SHP77 (cell line): ENCODE results near the gene WWTR1.

Experiments
- DNase-seq, 2 experiments: peaks; one replicate each; lab custom pipeline; 2025; lab: John Stamatoyannopoulos, UW

The WWTR1 gene

DNA sequence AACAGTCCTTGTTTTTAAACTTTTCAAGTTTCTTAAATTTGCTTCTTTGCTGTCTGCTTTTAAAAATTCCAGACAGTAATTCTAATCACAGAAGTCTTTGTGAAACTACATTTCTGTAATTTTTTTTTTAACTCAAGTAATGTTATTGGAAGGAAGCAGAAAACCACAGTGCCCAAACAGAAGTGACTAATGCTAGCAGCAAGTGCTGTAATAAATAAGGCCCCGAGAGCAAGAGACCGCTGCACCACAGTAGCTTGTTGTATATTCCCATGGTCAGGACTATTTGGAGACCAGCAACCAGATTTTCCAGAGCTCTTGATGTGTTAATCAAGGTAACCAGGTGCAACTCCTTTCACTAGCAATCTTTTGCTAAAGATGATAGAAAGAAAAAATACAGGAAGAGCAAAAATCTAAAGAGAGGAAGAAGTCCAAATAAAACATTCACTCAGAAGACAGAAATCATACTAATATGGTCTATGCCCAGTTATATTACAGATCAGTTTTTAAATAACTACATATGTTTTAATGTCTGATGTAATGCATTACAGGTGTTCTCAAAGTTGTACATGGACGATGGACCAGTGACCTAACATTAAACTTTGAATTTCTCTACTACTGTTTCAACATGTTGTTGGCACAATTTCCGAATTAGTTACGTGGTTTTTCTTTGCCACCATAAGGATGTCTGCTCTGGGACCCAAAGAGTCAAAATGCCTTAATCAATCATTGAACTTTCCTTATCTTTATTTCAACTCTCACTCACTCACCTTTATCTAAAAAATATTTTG, 36.4 kb downstream of the WWTR1 start:
- DNase-seq, result no peak

DNA sequence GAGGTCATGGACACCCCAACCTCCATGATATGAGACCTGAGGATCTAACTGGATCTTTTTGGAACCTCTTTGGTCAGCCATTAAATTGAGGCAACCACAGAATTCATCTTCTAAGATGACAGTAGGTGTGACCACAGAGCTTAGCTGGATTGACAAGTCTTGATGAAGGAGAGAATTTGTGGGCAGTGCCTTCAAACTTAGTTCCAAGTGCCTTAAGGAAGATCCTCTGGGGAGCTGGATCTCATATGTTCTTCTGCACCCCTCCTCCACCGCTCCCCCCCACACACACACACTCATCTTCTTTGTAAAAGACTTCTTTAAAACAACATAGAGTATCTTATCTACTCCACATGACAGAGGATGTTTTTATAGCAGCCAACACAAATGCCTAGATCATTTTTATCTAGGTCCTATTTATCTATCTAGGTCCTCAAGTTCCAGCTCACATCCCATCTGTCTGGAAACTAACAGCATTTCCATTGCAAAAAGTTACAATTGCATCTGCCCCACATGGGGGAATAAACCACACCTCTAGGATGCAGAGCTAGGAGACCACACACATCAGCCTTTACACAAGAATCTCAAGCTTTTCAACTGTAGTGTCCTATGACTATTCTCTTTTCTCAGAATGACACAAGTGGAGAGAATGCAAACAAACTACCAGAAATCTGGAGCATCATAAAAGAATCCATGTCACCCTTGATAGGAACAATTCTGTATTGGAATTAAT, 37.4 kb downstream of the WWTR1 start:
- DNase-seq, result no peak

DNA sequence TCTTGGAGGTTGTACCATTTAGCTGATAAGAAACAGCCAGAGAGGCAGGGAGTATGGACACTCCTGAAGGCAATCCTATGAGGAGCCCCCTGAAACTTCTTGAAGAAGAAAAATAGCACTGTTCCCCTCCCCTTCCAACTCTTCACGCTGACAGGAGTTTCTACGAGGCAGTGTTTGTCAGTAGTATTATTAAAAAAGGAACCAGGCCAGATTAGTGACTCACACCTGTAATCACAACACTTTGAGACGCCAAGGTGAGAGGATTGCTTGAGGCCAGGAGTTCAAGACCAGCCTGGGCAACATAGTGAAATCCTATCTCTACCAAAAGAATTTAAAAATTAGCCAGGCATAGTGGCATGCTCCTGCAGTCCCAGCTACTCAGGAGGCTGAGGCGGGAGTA, 38.7 kb downstream of the WWTR1 start:
- DNase-seq, result no peak

DNA sequence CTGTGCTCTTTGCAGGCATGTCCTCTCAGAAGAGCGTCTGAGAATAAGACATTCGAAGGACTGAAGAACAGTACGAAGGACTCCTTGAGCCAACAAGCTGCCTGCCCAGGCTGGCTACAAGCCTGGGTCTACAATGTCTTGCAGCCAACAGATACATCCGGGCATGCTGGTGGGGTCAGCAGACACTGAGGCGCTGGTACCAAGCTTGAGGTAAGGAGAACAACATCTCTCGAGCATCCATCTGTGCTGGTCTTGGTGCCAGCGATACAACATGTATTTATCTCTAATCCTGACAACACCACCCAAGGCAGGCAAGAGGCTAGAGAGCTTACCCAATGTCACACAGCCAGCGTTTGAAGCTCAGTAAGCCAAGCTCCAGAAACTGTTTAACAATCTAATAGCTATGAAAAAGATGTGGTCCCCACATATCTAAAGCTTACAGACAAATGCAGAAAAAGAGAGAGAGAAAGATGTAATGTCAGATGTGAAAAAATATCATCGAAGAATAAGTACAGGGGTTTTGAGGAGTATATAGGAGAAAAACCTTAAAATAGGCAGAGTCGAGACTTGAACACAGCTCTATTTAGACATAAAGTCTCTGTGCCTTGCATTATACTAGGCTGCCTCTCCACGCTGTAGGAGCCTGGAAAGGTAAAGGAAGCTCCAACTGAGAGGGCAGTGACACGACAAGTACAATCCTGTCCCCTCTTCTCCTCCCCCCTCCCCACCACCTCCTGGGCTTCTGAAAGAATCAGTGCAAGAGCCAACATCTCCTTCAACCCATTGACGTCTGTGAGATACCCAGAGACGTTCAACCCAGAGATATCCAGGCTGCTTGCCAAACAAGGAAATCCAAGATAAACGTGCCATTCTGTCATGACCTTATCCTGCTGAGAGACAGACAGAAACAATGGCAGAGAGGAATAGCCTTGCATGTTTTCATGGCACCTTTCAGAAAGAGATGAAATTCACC, 39.4 kb downstream of the WWTR1 start:
- DNase-seq, result no peak

DNA sequence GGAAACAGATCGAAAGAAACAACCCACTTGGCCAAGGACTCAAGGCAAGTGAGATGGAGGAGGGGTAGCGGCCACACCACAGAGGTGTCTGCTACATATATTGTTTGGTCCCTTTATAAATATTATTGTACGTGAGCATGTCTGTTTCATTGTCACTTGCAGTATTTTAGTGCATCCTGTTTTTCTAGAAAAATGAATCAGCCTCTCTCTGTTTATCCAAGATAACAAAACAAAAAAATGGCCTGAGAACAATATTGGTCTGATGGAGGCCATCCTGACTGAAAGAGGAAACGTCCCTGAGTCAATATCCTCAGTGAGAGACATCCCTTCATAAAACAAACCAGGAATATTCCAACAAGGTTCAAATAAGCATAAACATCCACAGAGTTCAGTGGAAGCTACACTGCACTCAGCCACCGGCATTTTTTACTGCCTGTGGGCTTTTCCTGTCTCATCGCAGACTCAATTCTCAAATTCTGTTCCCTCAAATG, 42.0 kb downstream of the WWTR1 start:
- no peak for DNase-seq

GRCh38 chr3:149613988-149614387, 43.8 kb downstream of the WWTR1 start:
- no peak for DNase-seq

DNA sequence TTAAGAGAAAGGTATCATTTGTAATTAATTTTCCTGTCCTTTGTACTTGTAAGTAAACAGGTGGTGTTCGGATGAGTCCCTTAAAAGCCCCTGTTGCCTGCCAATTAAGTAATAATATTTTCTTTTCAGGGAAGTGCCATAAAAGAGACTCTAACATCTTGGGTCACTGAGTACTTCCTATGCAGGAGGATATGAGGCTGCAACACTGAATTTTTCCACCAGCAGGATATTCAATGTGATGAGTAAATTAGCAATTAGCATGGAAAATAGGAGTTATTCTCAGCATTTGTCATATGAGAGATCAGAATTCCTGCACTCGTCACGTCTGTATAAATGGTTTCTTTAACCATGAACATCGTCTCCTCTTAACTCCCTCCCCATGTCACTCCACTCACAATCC, 45.4 kb downstream of the WWTR1 start:
- DNase-seq, result no peak

DNA sequence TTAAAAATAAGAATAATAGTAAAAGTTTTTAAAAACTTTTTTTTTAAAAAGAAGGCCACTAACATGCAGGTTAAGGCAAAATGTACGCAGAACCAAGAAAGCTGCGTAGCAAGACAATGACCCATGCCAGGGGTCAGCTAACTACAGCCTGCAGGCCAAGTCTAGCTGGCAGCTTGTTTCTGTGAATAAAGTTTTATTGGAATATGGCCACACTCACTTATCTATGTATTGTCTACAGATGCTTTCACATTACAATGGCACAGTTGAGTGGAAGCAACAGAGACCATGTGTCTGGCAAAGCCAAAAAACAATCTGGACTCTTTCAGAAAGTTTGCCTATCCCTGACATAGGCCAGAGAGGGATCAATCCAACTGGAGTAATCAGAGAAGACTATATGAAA, 46.7 kb downstream of the WWTR1 start:
- no peak for DNase-seq

DNA sequence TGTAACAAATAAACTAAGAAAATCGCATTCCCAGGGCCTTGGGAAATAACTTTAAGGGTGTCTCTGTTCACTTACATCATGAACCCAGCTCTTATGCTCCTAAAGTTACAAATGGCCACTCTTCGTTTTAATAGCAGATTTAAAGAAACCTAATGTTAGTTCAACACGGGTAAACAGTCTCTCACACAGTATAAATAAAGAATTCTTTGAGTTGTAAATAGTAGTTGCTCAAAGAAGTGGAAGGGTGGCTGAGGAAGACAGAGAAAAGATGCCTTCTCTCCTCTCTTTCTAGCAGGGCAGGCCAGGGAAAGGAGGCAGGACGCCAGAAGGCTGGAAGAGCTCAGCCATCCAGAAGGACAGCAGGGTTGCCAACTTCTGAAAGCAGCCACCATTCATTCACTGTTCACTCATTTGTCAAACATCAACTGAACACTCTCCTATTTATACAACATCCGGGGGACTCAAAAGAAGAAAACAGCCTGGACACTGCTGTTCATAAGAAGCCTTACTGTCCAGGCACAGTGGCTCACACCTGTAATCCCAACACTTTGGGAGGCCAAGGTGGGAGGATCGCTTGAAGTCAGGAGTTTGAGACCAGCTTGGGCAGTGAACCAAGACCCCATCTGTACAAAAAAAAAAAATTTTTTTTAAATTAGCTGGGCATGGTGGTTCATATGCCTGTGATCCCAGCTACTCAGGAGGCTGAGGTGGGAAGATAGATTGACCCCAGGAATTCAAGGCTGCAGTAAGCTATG, 47.3 kb downstream of the WWTR1 start:
- DNase-seq, result no peak

DNA sequence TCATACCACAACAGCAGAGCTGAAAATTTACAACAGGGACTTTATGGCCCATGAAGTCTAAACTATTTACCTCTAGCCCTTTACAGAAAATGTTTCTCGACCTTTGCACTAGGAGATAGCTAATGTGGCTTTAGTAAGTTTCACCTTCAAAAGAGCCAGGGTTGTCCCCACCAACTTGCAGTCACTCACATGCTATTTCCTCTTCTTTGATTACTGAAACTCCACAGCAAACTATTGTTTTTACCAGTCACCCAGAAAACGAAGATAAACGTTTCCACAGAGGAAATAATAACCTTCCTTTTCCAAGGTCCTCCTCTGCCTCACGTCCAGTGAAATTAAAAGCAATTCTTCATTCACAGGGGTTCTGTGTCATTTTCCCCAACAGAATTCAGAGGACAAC, 48.2 kb downstream of the WWTR1 start:
- DNase-seq, result no peak

GRCh38 chr3:149608987-149609386, 48.8 kb downstream of the WWTR1 start:
- DNase-seq, result no peak

DNA sequence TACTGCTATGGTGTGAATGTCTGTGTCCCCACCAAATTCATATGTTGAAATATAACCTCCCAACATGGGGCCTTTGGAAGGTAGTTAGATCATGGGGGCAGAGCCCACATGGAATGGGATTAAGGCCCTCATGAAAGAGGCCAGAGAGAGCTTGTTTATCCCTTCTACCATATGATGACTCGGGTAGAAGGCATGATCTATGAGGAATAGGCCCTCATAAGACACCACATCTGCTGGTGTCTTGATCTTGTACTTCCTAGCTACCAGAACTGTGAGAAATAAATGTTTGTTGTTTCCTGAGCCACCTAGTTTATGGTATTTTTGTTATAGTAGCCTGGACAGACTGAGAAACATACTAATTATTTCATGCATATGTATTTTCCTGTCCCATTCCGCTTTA, 51.9 kb downstream of the WWTR1 start:
- DNase-seq, result no peak

DNA sequence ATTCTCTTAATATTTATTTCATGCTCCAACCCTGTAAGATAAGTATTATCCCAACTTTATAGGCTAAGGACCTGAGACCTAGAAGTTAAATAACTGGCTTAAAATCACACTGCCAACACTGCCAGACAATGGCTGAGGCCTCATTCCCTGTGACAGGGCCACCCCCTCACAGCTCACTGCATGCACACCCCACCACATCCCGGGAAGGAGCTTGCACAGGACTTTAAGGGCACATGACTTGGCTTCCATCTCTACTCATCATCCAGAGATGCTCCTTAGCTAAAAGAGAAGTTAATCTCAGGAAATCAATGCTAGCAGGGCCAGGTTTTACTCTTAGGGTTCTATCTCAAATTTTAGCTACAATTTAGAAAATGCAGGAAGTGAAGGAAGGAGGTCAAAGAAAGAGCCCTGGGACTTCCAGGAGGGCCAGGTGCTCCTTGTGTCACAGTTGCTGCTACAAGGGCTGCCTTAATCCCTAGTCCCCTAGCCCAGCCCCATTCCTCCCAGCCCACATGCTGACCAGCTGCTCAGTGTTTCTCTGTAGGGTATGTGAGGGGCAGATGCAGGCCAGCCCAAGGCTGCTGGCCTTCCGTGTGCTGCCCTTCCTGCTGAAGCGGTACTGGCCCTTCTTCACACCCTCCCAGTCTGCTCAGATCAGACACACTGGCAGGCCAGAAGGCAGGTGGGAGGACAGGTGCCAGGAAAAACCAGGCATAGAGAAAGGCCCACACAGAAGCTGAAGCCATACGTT, 53.5 kb downstream of the WWTR1 start:
- DNase-seq, result peak in 1 of 2 experiments; percentile 31

- no peak for DNase-seq
These were observed 54.4 kb downstream of the WWTR1 start for GRCh38 chr3:149603126-149604074.

- DNase-seq, result no peak
These were observed 57.2 kb downstream of the WWTR1 start for GRCh38 chr3:149600634-149601033.

DNA sequence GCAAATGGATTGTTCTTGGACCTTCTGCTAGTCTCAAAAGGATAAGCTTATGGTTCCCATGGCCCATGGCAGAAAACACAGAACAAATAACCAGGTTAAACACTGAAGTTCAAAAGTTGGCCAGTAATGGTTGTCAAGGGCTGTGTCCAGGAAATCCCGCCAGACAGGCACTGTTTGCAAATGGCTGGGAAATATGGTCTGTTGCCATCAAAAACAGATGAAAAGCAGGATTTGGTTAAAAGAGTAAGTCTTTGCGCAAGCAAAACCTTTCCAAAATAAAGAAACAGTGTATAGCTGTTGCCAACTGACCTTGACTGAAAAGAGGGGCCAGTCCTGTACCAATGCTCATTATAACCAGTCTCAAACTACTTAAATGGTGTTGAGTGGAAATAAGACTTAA, 58.6 kb downstream of the WWTR1 start:
- no peak for DNase-seq

DNA sequence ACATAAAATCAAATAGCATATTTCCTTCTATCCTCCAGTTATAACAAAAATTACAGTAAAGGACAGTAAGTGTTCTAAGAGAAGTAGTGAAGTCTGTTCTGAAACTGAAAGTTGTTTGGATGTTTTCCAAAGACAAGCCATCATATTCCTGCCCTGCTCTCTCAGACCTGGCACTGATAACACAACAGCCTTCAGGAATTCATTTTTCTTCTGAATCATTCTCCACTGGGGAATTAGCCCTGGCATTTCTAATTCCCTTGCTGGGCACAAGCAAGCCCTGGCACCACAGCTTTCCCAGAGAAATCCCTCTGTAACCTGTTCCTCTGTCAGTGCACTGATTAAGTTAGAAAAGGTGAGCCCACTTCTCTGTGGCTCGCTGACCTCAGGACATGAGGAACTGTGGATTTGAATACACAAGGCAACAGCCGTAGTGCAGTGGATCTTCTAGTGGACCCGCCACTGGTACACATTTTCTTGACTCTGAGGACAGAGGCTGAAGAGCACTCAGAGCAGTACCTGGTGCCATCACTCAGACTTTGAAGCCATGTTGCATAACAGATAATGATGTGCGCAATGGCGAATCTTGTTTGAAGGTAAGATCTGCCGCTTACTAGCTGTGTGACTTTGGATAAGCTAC, 61.6 kb downstream of the WWTR1 start:
- no peak for DNase-seq

DNA sequence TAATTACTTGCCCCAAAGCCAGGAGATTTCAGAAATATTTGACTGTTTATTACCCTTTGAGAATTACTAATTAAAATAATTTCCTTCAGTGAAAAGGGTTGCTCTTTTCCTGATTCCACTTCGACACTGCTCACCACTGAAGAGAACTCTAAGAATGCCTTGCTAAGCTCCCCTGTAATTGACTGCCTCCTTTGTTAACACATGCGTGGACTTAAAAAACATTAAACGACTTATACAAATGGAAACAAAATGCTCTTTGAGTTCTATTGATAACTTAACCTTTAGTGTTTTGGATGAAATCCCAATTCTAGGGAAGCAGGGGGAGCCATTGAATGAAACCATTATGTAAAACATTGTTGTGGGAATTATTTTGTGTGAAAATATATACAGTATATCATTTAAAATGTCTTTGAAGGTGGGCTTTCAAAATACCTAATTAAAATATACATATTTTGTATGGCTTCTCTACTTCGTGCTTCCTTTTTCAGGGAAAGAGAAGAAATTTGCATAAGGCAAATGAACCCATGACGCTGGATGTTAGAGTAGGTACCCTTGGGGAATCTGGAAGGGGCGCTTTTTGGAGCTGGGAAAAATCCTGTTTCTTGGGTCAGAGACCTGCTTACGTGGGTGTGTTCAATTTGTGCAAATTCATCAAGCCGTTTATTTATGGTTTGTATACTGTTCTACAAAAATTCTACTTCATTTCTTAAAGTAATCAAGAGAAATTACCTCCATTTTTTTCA, 64.2 kb downstream of the WWTR1 start:
- no peak for DNase-seq
